RWPE1 (cell line): ENCODE results near the gene PPM1J.
"Not testable (repeated sequence)": the region's sequence is repeated elsewhere in the genome, so short reads cannot be mapped to it uniquely, and the experiment has no call there.

Experiments
- CTCF ChIA-PET: fragments of 350-600 bp; sonication (Branson Sonifier 250); formaldehyde crosslinking; extraction: SDS; loops from one replicate; lab custom pipeline; 2021; lab: Yijun Ruan, JAX
- POLR2A ChIA-PET: fragments of 400-600 bp; formaldehyde crosslinking; extraction: SDS; loops from one replicate; lab custom pipeline; 2020; ENCODE audit warnings: antibody characterized with exemption; ENCODE audit not compliant: low non-redundant PET; lab: Yijun Ruan, JAX
- DNase-seq: peaks from one replicate; pipeline ENCODE4 v3.0.0; 2012; ENCODE audit warnings: low spot score
- H3K27ac ChIP-seq: fragments of 450-650 bp; 2 replicates; pipeline ENCODE4 v1.5.1; 2017
- CTCF ChIP-seq: fragments of 450-650 bp; conservative IDR thresholded peaks from 2 replicates; pipeline ENCODE4 v1.5.1; 2017; ENCODE audit warnings: low read depth, mild to moderate bottlenecking

The PPM1J gene

GRCh38 chr1:112721966-112722524 is 6.9 kb upstream of the PPM1J start:
- no peak for DNase-seq
- H3K27ac ChIP-seq, result no peak overlapping the region
- no peak for TF ChIP-seq CTCF
- POLR2A ChIA-PET, result no interaction called here
- CTCF ChIA-PET, result interaction anchor here (0.9 to 10.4 kb wide), 3 partner anchors 22 to 216 kb away, joined by 3 to 282 read pairs (median 4); no protein-coding TSS in a partner anchor

GRCh38 chr1:112721294-112721693 is 6.2 kb upstream of the PPM1J start:
- POLR2A ChIA-PET, DNase-seq, H3K27ac ChIP-seq: not testable (repeated sequence)
- CTCF ChIA-PET, result interaction anchor here (10.4 kb wide), 1 partner anchor 82 kb away, joined by 282 read pairs; no protein-coding TSS in a partner anchor

- no peak for DNase-seq
- ChIA-PET CTCF (interaction anchor here (10.4 kb wide), 1 partner anchor 82 kb away, joined by 282 read pairs; no protein-coding TSS in a partner anchor), POLR2A (no interaction called here)
- H3K27ac ChIP-seq, result no peak overlapping the region
- TF ChIP-seq CTCF, result no peak
These were observed 5.7 kb upstream of the PPM1J start for GRCh38 chr1:112720800-112721199.

- no peak overlapping the region for H3K27ac ChIP-seq
- no peak for TF ChIP-seq CTCF
- ChIA-PET POLR2A (no interaction called here), CTCF (interaction anchor here (0.5 to 10.4 kb wide), 6 partner anchors 11 to 299 kb away, joined by 3 to 282 read pairs (median 10); no protein-coding TSS in a partner anchor)
- DNase-seq, result no peak
These were observed 4.6 kb upstream of the PPM1J start for GRCh38 chr1:112719706-112720105.

- DNase-seq, result peak; percentile 66
- ChIA-PET CTCF (interaction anchor here (0.6 to 10.4 kb wide), 16 partner anchors 11 to 419 kb away, joined by 3 to 282 read pairs (median 4); no protein-coding TSS in a partner anchor), POLR2A (no interaction called here)
- peak; percentile 91 for TF ChIP-seq CTCF
- no peak overlapping the region for H3K27ac ChIP-seq
These were observed 3.7 kb upstream of the PPM1J start for GRCh38 chr1:112718691-112719418.

GRCh38 chr1:112717263-112717873 is 2.2 kb upstream of the PPM1J start:
- TF ChIP-seq CTCF, result no peak
- H3K27ac ChIP-seq, result no peak overlapping the region
- CTCF ChIA-PET, result interaction anchor here (0.5 to 10.4 kb wide), 7 partner anchors 8 to 356 kb away, joined by 3 to 282 read pairs (median 5); partner anchors contain the start of gene LRIG2
- no peak for DNase-seq
- POLR2A ChIA-PET, result no interaction called here
